Measurements from ENCODE around the gene SHOC2. TPM values are rescaled to one million over a fixed set of nuclear protein-coding genes. Genes with fewer than 3 reads are reported as not detected.

The SHOC2 gene
- total RNA-seq, 1 experiment from 2014 or later = 23.7 TPM

GRCh38 chr10:110980807-110981206 lies 61.4 kb downstream of the SHOC2 start:
- no peaks in the 10 kb centered on the region for H3K9me3 ChIP-seq (ENCODE audit: control insufficient read depth, low read depth, low read length)
- no peak overlapping the region for H2AFZ ChIP-seq (ENCODE audit: low read length)
- no peak overlapping the region for H2AK5ac ChIP-seq (ENCODE audit: insufficient read length, low read length)
- H3K27ac ChIP-seq (ENCODE audit: insufficient read length, low read depth, low read length) = no peak overlapping the region
- H3K4me1 ChIP-seq (ENCODE audit: insufficient read depth, low read length) = no peaks in the 10 kb centered on the region; the same call in 1 of the 2 replicates
- no peak overlapping the region for H2BK12ac ChIP-seq (ENCODE audit: insufficient read length, low read depth, low read length)
- no peaks in the 10 kb centered on the region; a peak in 2 of 5 replicates for H3K9me3 Mint-ChIP-seq
- no peaks in the 10 kb centered on the region for H3K27me3 ChIP-seq (ENCODE audit: insufficient read depth, low read length)
- H3K79me1 ChIP-seq (ENCODE audit: insufficient read depth, low read depth, low read length, poor library complexity, severe bottlenecking) = peaks cover 3% of the 10 kb centered on the region
- H3K18ac ChIP-seq (ENCODE audit: insufficient read length, low read depth, low read length) = no peak overlapping the region
- no peaks in the 10 kb centered on the region for H4K20me1 ChIP-seq (ENCODE audit: control insufficient read depth, insufficient read depth, insufficient read length)
- no peak overlapping the region for H3K4ac ChIP-seq (ENCODE audit: low read depth, low read length)
- no peak overlapping the region for H2BK5ac ChIP-seq (ENCODE audit: insufficient read length, low read length)
- no peak overlapping the region for H4K91ac ChIP-seq (ENCODE audit: insufficient read length, low read depth, low read length)
- no peak overlapping the region for H4K5ac ChIP-seq (ENCODE audit: insufficient read length, low read depth, low read length)
- H3K56ac ChIP-seq (ENCODE audit: insufficient read length, low read depth, low read length) = no peak overlapping the region
- H3K27me3 Mint-ChIP-seq (ENCODE audit: low read depth) = no peaks in the 10 kb centered on the region
- H3T11ph ChIP-seq (ENCODE audit: low read length) = no peak overlapping the region
- H3K4me2 ChIP-seq (ENCODE audit: insufficient read depth, insufficient read length, low read length) = no peak overlapping the region
- no peak overlapping the region for H3K4me3 Mint-ChIP-seq
- no peak for DNase-seq
- no peak overlapping the region; a peak in 1 of 7 replicates for H3K27ac Mint-ChIP-seq
- H3K14ac ChIP-seq (ENCODE audit: insufficient read depth, low read length) = no peak overlapping the region
- H2BK120ac ChIP-seq (ENCODE audit: low read depth, low read length, poor library complexity, severe bottlenecking) = no peak overlapping the region
- no peak overlapping the region for H2BK15ac ChIP-seq (ENCODE audit: low read depth, low read length)
- H3K36me3 Mint-ChIP-seq (ENCODE audit: insufficient read depth in 1 of 3, low read depth in 3 of 3) = peaks cover 4 to 8% (median 6%) of the 10 kb centered on the region in 3 experiments; a peak in 5 of 7 replicates
- no peak overlapping the region for H4K8ac ChIP-seq (replicated peaks; ENCODE audit: insufficient read length, low read depth, low read length)
- no peaks in the 10 kb centered on the region for H3K23me2 ChIP-seq (ENCODE audit: insufficient read length, low read depth, low read length, poor library complexity, severe bottlenecking)
- no peak for TF ChIP-seq CTCF (conservative IDR thresholded peaks at IDR 0.05)
- no peak overlapping the region for H3K23ac ChIP-seq (ENCODE audit: insufficient read length, low read depth, low read length)
- no peak overlapping the region for H3K9ac ChIP-seq (ENCODE audit: extremely low read depth, insufficient read length, low read length)
- no peaks in the 10 kb centered on the region for H3K79me2 ChIP-seq (ENCODE audit: insufficient read depth, low read length)
- peaks cover 3 to 11% of the 10 kb centered on the region in 2 experiments; a peak in 3 of 4 replicates for H3K4me1 Mint-ChIP-seq
- H2BK20ac ChIP-seq (ENCODE audit: low read depth, low read length, poor library complexity, severe bottlenecking) = no peak overlapping the region
